SK-N-SH treated with all-trans-retinoic acid at 6 μM for 48 hours (cell line): Measurements from ENCODE around the gene PDE1C.

Source experiments
- BACH2 ChIP-seq: fragments of 250-450 bp; sonication (Bioruptor Pico); IDR thresholded peaks from 2 replicates; pipeline ENCODE4 v1.9.0; 2021; ENCODE audit warnings: mild to moderate bottlenecking, borderline replicate concordance
- TCF4 ChIP-seq: fragments of 250-450 bp; sonication (Bioruptor Pico); IDR thresholded peaks from 2 replicates; pipeline ENCODE4 v1.8.0; 2021; ENCODE audit warnings: mild to moderate bottlenecking, moderate library complexity, borderline replicate concordance
- ZC3H10 ChIP-seq: fragments of 250-450 bp; sonication (Bioruptor Pico); IDR thresholded peaks from 2 replicates; pipeline ENCODE4 v1.5.1; 2021; ENCODE audit warnings: mild to moderate bottlenecking, moderate library complexity
- ZNF565 ChIP-seq: fragments of 450-650 bp; formaldehyde crosslinking; conservative IDR thresholded peaks from 2 replicates; pipeline ENCODE4 v1.5.0; 2020; ENCODE audit warnings: low read depth, mild to moderate bottlenecking, moderate library complexity
- ZNF70 ChIP-seq: fragments of 450-650 bp; formaldehyde crosslinking; IDR thresholded peaks from 2 replicates; pipeline ENCODE4 v1.5.0; 2020; ENCODE audit warnings: mild to moderate bottlenecking, moderate library complexity
- ZNF8 ChIP-seq: fragments of 450-650 bp; formaldehyde crosslinking; IDR thresholded peaks from 2 replicates; pipeline ENCODE4 v1.5.0; 2020; ENCODE audit warnings: mild to moderate bottlenecking, moderate library complexity
- TF ChIP-seq, protein P1 (sequence below): fragments of 250-450 bp; sonication (Bioruptor Pico); IDR thresholded peaks from 2 replicates; pipeline ENCODE4 v1.8.0; 2020; ENCODE audit warnings: mild to moderate bottlenecking, moderate library complexity, borderline replicate concordance
- TF ChIP-seq, protein P2 (sequence below): fragments of 250-450 bp; sonication (Bioruptor Pico); IDR thresholded peaks from 2 replicates; pipeline ENCODE4 v1.5.1; 2021; ENCODE audit warnings: mild to moderate bottlenecking, moderate library complexity

GRCh38 chr7:31828520-31828919, 241.7 kb downstream of the PDE1C start:
- TF ChIP-seq ZNF70 (no peak), ZC3H10 (CRISPR knock-in tag) (no peak), TCF4 (CRISPR knock-in tag) (no peak), ZNF565 (CRISPR knock-in tag) (no peak), ZNF8 (CRISPR knock-in tag) (no peak), BACH2 (CRISPR knock-in tag) (no peak)
- TF ChIP-seq, protein P1, sequence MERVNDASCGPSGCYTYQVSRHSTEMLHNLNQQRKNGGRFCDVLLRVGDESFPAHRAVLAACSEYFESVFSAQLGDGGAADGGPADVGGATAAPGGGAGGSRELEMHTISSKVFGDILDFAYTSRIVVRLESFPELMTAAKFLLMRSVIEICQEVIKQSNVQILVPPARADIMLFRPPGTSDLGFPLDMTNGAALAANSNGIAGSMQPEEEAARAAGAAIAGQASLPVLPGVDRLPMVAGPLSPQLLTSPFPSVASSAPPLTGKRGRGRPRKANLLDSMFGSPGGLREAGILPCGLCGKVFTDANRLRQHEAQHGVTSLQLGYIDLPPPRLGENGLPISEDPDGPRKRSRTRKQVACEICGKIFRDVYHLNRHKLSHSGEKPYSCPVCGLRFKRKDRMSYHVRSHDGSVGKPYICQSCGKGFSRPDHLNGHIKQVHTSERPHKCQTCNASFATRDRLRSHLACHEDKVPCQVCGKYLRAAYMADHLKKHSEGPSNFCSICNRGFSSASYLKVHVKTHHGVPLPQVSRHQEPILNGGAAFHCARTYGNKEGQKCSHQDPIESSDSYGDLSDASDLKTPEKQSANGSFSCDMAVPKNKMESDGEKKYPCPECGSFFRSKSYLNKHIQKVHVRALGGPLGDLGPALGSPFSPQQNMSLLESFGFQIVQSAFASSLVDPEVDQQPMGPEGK (CRISPR knock-in tag) = no peak
- TF ChIP-seq, protein P2, sequence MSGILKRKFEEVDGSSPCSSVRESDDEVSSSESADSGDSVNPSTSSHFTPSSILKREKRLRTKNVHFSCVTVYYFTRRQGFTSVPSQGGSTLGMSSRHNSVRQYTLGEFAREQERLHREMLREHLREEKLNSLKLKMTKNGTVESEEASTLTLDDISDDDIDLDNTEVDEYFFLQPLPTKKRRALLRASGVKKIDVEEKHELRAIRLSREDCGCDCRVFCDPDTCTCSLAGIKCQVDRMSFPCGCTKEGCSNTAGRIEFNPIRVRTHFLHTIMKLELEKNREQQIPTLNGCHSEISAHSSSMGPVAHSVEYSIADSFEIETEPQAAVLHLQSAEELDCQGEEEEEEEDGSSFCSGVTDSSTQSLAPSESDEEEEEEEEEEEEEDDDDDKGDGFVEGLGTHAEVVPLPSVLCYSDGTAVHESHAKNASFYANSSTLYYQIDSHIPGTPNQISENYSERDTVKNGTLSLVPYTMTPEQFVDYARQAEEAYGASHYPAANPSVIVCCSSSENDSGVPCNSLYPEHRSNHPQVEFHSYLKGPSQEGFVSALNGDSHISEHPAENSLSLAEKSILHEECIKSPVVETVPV (CRISPR knock-in tag) = no peak
